HepG2 (cell line): Measurements from ENCODE around the gene SGCE. TPM values are rescaled to one million over a fixed set of nuclear protein-coding genes. Genes with fewer than 3 reads are reported as not detected.

Experiments
- DMAP1 ChIP-seq: IDR thresholded peaks from 2 replicates; pipeline ENCODE4 v1.6.1; 2016
- FOSL1 ChIP-seq: sonication (generic); formaldehyde crosslinking; IDR thresholded peaks from 2 replicates; pipeline ENCODE4 v1.9.0; 2021; ENCODE audit warnings: missing genetic modification reagents, borderline replicate concordance
- FOSL2 ChIP-seq: sonication (generic); formaldehyde crosslinking; IDR thresholded peaks from 2 replicates; pipeline ENCODE4 v1.4.0; 2020; ENCODE audit warnings: missing genetic modification reagents
- FOXA1 ChIP-seq, 2 experiments: fragments of 450-650 bp in 1 of 2; sonication (generic) in 1 of 2; formaldehyde crosslinking in 1 of 2; IDR thresholded peaks; 2 replicates each; pipeline versions ENCODE4 v1.4.0 to v1.6.1; 2016 to 2020; ENCODE audit warnings: missing genetic modification reagents in 1 of 2
- GPN1 ChIP-seq: sonication (generic); formaldehyde crosslinking; IDR thresholded peaks from 2 replicates; pipeline ENCODE4 v1.5.1; 2020; ENCODE audit warnings: missing genetic modification reagents, borderline replicate concordance
- HNRNPK ChIP-seq: fragments of 200-400 bp; formaldehyde crosslinking; IDR thresholded peaks from 2 replicates; pipeline ENCODE4 v1.6.1; 2018; ENCODE audit warnings: low read length, low read depth, moderate library complexity, mild to moderate bottlenecking; ENCODE audit not compliant: poor library complexity, severe bottlenecking
- MAX ChIP-seq: IDR thresholded peaks from 2 replicates; pipeline ENCODE4 v1.6.1; 2012; ENCODE audit warnings: inconsistent platforms
- MED13 ChIP-seq: sonication (generic); formaldehyde crosslinking; IDR thresholded peaks from 2 replicates; pipeline ENCODE4 v1.5.0; 2020; ENCODE audit warnings: missing genetic modification reagents
- NFIC ChIP-seq: IDR thresholded peaks from 2 replicates; pipeline ENCODE4 v1.6.1; 2012; ENCODE audit warnings: mild to moderate bottlenecking, low read length, inconsistent platforms
- PAXIP1 ChIP-seq: sonication (generic); formaldehyde crosslinking; conservative IDR thresholded peaks from 2 replicates; pipeline ENCODE4 v1.4.0; 2020; ENCODE audit warnings: mild to moderate bottlenecking, missing genetic modification reagents, moderate library complexity
- PPARG ChIP-seq: conservative IDR thresholded peaks from 2 replicates; pipeline ENCODE4 v1.6.1; 2016; ENCODE audit warnings: missing biosample characterization, missing genetic modification reagents
- RARG ChIP-seq: sonication (generic); formaldehyde crosslinking; IDR thresholded peaks from 2 replicates; pipeline ENCODE4 v1.4.0; 2020; ENCODE audit warnings: low read depth, mild to moderate bottlenecking, missing genetic modification reagents
- RBFOX2 ChIP-seq: fragments of 200-400 bp; formaldehyde crosslinking; IDR thresholded peaks from 2 replicates; pipeline ENCODE4 v1.6.1; 2017; ENCODE audit warnings: low read depth, mild to moderate bottlenecking, low read length
- RCOR2 ChIP-seq: IDR thresholded peaks from 2 replicates; pipeline ENCODE4 v1.6.1; 2016; ENCODE audit warnings: missing biosample characterization, missing genetic modification reagents
- RFX5 ChIP-seq: IDR thresholded peaks from 2 replicates; pipeline ENCODE4 v1.6.1; 2011; ENCODE audit warnings: low read depth, low read length, improper control_type of control experiment
- RFXANK ChIP-seq: IDR thresholded peaks from 2 replicates; pipeline ENCODE4 v1.6.1; 2016
- RXRB ChIP-seq: IDR thresholded peaks from 2 replicates; pipeline ENCODE4 v1.6.1; 2016; ENCODE audit warnings: borderline replicate concordance, missing genetic modification reagents, missing compliant biosample characterization
- SIX4 ChIP-seq: sonication (generic); formaldehyde crosslinking; IDR thresholded peaks from 2 replicates; pipeline ENCODE4 v1.4.0; 2020; ENCODE audit warnings: missing genetic modification reagents
- STAG1 ChIP-seq: sonication (generic); formaldehyde crosslinking; IDR thresholded peaks from 2 replicates; pipeline ENCODE4 v1.4.0; 2020; ENCODE audit warnings: missing genetic modification reagents
- TCF7 ChIP-seq: sonication (generic); IDR thresholded peaks from 2 replicates; pipeline ENCODE4 v1.6.1; 2016; ENCODE audit warnings: antibody characterized with exemption, low read depth
- ZMYM4 ChIP-seq: sonication (generic); formaldehyde crosslinking; IDR thresholded peaks from 2 replicates; pipeline ENCODE4 v1.8.1; 2023; ENCODE audit warnings: mild to moderate bottlenecking, missing genetic modification reagents
- ZSCAN25 ChIP-seq: sonication (generic); formaldehyde crosslinking; IDR thresholded peaks from 2 replicates; pipeline ENCODE4 v1.8.0; 2022; ENCODE audit warnings: mild to moderate bottlenecking, missing genetic modification reagents
- polyA plus RNA-seq, 8 experiments: library from polyadenylated mRNA; depleted of rRNA in 3 of 8; stranded (reverse) in 7 of 8; unstranded in 1 of 8; fragments of >200 nt; fragmentation: Illumina TruSeq in 4 of 8; extraction: Trizol in 4 of 8; gene quantifications; 2 replicates each; pipeline versions ENCODE4 v1.2.1 to v1.2.3, GENCODE V29; 2011 to 2016; ENCODE audit warnings: low read depth in 4 of 8, missing spikeins in 1 of 8, mixed read lengths in 1 of 8; ENCODE audit not compliant: insufficient read depth in 1 of 8
- total RNA-seq, 5 experiments: library from RNA; depleted of rRNA; stranded (reverse); fragments of >200 nt; fragmentation: Illumina TruSeq; extraction: Trizol; gene quantifications; 2 replicates each; pipeline ENCODE4 v1.2.3, GENCODE V29; 2016; ENCODE audit warnings: low read depth in 1 of 5
- TF ChIP-seq, protein P1 (sequence below): sonication (generic); formaldehyde crosslinking; IDR thresholded peaks from 2 replicates; pipeline ENCODE4 v1.4.0; 2020; ENCODE audit warnings: missing genetic modification reagents, borderline replicate concordance

SGCE gene
- total and polyA plus RNA-seq, 2 of the 13 experiments (the other 11 are each of a cell fraction or from before 2014, with no cell fraction given), result 52.3 to 71.1 TPM

- peak; percentile 91 for TF ChIP-seq PPARG (CRISPR knock-in tag)
- TF ChIP-seq TCF7, result peak; percentile 80
- TF ChIP-seq STAG1 (CRISPR knock-in tag), result peak; percentile 26; the same call in 1 of the 2 replicates
- peak; percentile 73 for TF ChIP-seq PAXIP1 (CRISPR knock-in tag)
- no peak for TF ChIP-seq RARG
- TF ChIP-seq RCOR2 (CRISPR knock-in tag), result peak; percentile 90
- TF ChIP-seq FOXA1 (IDR thresholded peaks at IDR 0.05), result peak; percentile 36; the same call in 1 of the 2 replicates
- peak; percentile 88 for TF ChIP-seq FOXA1 (CRISPR knock-in tag; IDR thresholded peaks at IDR 0.05)
- TF ChIP-seq GPN1 (CRISPR knock-in tag), result no peak
- TF ChIP-seq RXRB (CRISPR knock-in tag), result peak; percentile 84
- TF ChIP-seq DMAP1, result no peak
- 0 out of 2 replicates have a peak, but pooled peaks have one; percentile 37 for TF ChIP-seq RFXANK (CRISPR knock-in tag)
- peak; percentile 79 for TF ChIP-seq NFIC
- TF ChIP-seq RBFOX2, result no peak
- TF ChIP-seq SIX4 (CRISPR knock-in tag), result peak; percentile 95
- TF ChIP-seq HNRNPK, result no peak
- TF ChIP-seq MED13, result peak; percentile 33; the same call in 1 of the 2 replicates
- TF ChIP-seq MAX, result no peak
- TF ChIP-seq, protein P1, sequence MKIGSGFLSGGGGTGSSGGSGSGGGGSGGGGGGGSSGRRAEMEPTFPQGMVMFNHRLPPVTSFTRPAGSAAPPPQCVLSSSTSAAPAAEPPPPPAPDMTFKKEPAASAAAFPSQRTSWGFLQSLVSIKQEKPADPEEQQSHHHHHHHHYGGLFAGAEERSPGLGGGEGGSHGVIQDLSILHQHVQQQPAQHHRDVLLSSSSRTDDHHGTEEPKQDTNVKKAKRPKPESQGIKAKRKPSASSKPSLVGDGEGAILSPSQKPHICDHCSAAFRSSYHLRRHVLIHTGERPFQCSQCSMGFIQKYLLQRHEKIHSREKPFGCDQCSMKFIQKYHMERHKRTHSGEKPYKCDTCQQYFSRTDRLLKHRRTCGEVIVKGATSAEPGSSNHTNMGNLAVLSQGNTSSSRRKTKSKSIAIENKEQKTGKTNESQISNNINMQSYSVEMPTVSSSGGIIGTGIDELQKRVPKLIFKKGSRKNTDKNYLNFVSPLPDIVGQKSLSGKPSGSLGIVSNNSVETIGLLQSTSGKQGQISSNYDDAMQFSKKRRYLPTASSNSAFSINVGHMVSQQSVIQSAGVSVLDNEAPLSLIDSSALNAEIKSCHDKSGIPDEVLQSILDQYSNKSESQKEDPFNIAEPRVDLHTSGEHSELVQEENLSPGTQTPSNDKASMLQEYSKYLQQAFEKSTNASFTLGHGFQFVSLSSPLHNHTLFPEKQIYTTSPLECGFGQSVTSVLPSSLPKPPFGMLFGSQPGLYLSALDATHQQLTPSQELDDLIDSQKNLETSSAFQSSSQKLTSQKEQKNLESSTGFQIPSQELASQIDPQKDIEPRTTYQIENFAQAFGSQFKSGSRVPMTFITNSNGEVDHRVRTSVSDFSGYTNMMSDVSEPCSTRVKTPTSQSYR, result peak; percentile 34; the same call in 1 of the 2 replicates
- TF ChIP-seq FOSL2 (CRISPR knock-in tag), result peak; percentile 91
- TF ChIP-seq ZSCAN25 (CRISPR knock-in tag), result no peak
- TF ChIP-seq FOSL1 (CRISPR knock-in tag), result peak; percentile 53; the same call in 1 of the 2 replicates
- peak; percentile 24; the same call in 1 of the 2 replicates for TF ChIP-seq RFX5
- peak; percentile 84 for TF ChIP-seq ZMYM4 (CRISPR knock-in tag)
Measured at GRCh38 chr7:94580601-94581000, 75.3 kb downstream of the SGCE start (continued).
